Gastroesophageal sphincter (tissue), 3 donors: ENCODE measurements around the gene KIAA1217.

Experiments
- CTCF ChIP-seq, 4 experiments: fragments of 200-600 bp in 2 of 4; fragments of 450-650 bp in 2 of 4; sonication (generic) in 1 of 4; IDR thresholded peaks; one replicate each; pipeline ENCODE4 v1.5.1; 2017 to 2019; ENCODE audit warnings: antibody characterized with exemption in 4 of 4, mild to moderate bottlenecking in 2 of 4, moderate library complexity in 2 of 4
- EP300 ChIP-seq: sonication (generic); formaldehyde crosslinking; IDR thresholded peaks from one replicate; pipeline ENCODE4 v1.6.1; 2017; ENCODE audit warnings: antibody characterized with exemption, mild to moderate bottlenecking
- POLR2A ChIP-seq, 2 donors: fragments of 450-650 bp; IDR thresholded peaks; one replicate each; pipeline ENCODE4 v1.6.1; 2017; ENCODE audit warnings: antibody characterized with exemption in 2 of 2, mild to moderate bottlenecking in 2 of 2, moderate library complexity in 1 of 2
- POLR2AphosphoS5 ChIP-seq: sonication (generic); formaldehyde crosslinking; IDR thresholded peaks from one replicate; pipeline ENCODE4 v1.6.1; 2017; ENCODE audit warnings: antibody characterized with exemption

GRCh38 chr10:24205821-24206220 lies 3.1 kb upstream of the KIAA1217 start:
- TF ChIP-seq CTCF (IDR thresholded peaks at IDR 0.05) (no peak), POLR2A (IDR thresholded peaks at IDR 0.05) (no peak), POLR2AphosphoS5 (no peak), EP300 (no peak)
